Measurements from ENCODE around the gene OR5H2.

The OR5H2 gene

GRCh38 chr3:98331329-98331728 is 49.0 kb downstream of the OR5H2 start:
- DNase-seq (ENCODE audit: low spot score), result no peak

All from CD4-positive, alpha-beta T cell treated with Interleukin-15 for 4 hours (primary cell).